ENCODE measurements around the gene SPATS2L.

SPATS2L gene

DNA sequence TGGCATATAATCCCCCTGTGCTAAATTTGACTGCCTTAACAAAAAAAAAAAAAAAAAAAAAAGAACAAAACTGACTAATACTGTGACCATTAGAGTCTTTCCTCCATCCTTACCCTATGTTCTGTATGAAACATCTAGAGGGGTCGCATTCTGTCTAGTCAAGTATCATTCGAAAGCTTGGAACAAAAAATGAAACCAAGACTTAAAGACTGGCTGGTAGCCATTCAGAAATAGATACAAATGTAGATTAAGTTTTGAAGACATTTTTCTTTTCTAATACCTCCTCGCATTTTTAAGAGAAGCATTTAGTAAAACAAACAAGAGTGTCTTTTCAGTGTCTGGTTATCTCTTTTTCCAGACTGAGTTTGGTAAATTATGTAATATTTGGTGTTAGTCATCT, 66.7 kb downstream of the SPATS2L start:
- in situ Hi-C loops (cut with MboI; ENCODE audit: low sequenced_read_pairs): no loop called here

DNA sequence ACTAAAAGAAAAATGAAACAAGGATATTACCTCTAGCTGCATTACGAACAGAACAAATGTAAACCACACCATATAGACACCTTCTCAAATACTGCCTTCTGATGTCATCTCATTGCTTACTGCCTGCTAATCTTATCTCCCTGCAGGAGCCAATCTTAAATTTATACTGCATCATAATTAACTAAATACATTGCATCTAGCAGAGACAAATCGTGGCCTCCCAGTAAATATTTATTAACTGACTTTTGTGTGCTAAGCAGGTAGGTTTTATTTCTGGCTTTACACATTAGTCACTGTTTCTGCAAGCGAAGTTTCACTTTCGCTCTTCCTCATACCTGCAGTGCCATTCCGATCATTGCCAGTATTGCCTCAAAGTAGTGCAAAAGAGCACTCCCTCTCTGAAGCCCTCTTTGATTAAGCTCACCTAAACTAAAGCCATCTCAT, 67.5 kb downstream of the SPATS2L start:
- in situ Hi-C loops (cut with MboI; ENCODE audit: low sequenced_read_pairs): no loop called here

DNA sequence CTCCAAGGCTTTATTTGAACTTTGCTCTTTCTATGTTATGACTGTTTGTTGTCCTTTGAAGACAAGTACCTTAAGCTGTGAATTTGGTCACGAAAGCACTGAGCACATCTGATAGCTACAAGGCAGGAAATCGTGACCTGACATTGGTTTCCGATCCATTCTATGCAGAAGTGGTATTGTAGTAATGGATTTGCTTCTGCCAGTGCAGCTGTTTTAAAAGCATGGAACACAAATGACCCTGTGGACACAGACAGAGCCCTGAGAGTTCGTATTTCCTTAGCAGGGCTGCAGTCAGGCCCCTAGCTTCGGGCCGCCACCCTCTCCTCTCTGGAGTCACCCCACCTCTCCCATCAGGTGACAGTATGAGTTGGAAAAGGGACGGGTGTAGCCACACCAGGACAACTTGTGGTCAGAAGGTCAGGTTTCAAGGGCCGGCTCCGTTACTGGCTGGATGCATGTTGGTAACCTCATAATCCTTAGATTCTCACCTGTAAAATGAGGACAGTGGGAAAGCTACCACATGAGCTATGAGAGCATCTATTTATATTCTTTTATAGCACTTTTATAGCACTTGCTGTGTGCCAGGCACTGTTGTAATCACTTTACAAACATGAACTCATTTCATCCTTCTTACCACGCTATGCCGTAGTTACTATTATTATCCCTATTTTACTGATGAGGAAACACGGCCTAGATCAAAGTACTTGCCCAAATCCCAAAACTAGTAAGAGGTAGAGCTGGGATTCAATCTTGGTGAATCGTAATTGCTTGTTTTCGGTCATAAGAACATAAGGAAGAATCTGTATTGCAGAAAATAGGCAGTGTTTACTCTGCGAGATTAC, 70.2 kb downstream of the SPATS2L start:
- in situ Hi-C loops (cut with MboI; ENCODE audit: low sequenced_read_pairs): no loop called here

DNA sequence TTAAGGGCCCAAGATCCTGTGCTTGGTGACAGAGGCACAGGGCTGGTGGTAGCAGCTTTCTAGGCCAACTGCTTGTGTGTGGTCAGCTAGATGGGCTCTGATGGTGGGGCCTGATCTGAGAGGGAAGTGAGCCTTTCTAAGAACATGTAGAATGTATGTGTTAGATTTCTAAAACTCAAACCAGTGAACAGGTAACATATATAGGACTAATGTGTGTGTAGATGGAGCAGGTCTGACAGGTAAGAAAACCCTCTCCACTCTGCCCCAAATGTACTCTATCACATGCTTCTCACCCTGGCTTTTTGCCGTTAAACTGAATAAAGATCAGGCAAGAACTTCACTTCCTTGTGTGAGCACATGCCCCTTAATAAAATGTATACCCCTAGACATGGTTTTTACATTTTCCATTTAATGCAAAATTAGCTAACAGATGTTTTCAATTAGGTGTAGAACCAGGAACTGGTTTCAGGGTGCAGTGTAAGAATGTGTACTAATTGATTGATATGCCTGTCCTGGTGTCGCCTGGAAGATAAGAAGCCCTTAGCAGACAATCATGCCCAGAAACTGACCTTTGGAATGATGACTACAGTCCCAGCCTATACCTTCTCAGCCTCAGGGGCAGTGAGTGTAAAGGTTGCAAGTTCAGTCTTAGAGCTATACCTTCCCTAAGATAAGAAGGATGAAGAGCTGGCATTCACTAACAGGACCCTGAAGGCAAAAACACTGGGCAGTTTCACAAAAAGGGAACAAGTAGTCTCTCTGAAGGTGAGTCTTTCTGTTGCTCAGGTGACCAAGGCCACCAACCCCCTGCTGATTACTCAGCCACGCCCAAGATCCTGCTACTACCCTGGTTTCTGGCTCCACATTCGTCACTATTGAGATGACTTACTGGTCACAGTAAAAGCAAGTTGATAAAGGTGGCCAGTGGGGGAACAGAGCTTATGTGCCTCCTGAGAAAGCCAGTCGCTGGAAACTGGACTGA, 71.2 kb downstream of the SPATS2L start:
- in situ Hi-C loops (cut with MboI; ENCODE audit: low sequenced_read_pairs): no loop called here

DNA sequence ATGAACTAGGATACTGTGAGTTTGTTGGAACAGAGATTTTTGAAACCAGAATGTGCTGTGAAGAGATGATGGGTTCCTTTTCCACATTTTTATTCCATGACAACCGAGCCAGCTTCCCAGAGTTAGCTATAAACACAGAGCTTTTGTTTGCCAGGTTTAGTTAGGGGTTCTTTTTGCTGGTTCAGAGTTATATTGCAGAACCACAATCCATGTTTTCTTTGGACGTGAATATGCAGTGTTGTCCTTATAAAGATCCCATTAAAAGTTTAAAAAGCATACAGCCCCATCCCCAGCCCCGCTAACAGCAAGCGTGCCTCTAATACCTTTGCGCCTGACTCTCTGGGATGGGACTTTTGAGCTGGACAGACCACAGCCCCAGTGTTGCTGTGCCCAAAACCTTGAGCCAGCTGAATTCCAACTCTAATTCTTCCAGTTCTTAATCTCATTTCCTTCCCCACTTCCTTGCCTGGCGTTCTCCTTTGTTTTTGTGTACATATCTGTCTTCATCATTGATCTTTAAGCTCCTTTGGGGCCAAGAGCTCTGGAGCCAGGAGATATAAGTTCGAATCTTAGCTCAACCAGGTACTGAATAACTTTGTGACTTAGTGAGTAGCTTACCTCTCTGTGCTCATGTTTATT, 72.3 kb downstream of the SPATS2L start:
- in situ Hi-C loops (cut with MboI; ENCODE audit: low sequenced_read_pairs): no loop called here

DNA sequence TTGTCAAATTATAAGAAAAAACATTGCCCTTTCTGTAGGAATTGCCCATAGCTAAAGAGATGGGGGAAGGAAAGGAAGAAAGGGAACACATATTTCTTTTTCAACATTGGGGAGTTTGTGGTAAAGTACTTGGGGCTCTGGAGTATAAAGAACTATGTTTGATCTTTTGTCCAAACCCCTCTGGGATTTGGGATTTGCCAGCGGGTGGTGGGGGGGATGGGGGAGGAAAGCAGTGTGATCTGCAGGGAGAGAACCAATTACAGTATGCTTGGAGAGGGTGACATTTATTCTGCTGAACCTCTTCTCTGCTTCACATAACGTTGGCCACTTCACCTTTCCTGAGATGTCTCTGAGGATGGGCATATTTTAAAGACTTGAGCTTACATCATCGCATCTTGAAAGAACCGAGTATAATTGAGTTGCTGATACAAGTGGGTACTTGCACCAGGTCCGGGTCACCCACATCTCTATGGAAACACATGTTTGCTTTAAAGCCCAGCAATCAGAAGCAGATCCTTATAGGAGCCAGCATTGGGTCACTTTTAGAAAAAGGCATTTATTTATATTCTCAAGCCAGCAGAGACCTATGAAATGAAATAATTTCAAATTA, 73.1 kb downstream of the SPATS2L start:
- in situ Hi-C loops (cut with MboI; ENCODE audit: low sequenced_read_pairs): no loop called here

DNA sequence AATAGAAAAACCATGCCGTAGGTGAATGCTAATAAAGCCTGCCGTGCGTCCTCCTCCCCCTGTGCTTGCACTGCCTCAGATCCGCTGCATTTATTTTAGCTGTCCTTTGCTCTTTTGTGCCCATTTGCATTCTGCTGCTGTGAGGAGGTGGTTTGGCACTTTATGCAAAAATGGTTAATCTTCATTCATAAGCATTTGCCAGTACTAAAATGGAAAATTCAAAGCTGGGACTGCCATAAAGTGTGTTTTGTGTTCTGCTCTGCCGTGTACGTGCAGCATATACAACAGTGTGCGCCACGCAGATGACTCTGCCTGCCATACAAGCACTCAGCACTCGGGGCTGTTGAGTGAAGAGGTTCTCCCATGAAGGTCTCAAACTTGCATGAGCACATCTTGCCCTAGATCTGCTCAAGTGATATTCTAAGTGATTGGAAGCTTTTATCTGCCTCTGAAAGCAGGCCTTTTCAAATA, 73.6 kb downstream of the SPATS2L start:
- in situ Hi-C loops (cut with MboI; ENCODE audit: low sequenced_read_pairs): no loop called here

DNA sequence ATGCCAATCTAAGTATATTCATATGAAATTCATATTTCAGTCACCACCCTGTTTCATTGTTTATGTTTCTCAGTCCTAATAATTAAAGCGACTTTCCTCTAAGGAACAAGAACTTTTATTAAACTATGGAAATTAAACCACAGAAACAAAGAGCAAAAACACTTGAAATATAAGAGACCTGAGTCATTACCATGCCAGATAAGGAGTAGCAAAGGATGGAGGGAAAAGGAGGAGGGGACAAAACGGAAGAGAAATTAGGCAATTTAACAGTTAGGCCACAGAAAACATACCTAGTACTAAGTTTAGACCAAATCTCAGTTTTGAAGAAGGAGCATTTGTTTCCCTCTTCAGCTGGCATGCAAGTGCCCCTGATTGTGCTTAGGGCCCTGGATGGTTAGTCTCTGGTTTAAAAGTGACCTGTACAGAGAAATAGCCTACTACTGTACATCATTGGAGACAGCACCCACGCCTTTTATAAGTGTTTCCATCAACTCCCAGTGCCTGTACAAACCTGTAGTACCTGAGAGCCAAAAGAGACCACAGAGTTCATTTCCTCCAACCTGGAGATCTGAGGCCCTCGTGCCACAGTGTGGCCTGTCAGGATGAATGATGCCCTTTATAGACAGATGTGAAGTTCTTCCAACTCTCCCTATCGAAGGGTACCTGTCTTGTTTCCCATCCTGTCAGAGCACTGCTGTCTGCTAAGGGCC, 74.5 kb downstream of the SPATS2L start:
- in situ Hi-C loops (cut with MboI; ENCODE audit: low sequenced_read_pairs): no loop called here

DNA sequence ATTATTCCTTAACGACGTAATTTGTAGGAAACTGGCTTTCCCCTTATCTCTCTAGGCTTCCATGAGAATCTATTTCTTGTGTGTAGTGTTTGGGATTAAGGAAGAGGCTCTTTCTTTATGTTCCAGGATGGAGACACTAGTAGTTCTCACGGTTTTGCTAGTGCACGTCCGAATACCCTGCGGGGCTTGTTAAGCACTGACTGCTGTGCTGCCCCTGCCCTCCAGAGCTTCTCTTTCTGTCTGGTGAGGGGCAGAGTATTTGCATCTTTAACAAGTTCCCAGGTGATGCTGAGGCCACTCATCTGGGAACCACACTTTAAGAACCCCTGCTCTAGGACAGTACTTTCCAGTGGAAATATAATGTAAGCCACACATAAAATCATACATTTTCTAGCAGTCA, 76.4 kb downstream of the SPATS2L start:
- in situ Hi-C loops (cut with MboI; ENCODE audit: low sequenced_read_pairs): no loop called here

DNA sequence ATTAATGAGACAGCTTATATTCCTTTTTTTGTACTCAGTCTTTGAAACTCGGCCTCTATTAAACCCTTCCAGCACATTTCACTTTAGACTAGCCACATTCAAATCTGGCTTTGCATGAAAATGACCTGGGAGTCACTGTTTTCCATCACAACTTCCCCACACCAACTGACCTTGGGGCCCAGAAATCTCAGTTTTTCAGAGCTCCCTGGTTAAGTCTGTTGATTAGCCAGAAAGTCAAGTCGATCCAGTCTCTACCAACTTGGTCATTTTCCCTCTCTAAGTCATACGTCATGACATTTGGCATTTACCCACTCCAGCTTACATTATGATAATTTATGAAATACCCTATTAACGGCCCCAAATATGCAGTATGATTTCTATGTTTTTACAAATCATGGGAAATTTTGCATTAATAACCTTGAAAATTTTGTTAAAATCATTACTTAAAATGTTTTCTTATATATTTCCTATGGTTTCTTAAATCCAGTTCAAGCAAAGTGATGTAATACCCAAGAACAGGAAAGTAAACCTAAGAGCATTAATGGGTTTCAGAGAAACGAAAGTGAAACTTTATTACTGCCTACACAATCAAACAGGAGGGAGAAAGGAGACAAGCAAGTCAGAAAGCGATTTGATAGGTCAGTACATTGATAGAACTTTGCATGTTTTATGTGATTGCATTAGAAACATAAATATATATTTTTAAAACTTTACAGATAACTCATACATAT, 77.1 kb downstream of the SPATS2L start:
- in situ Hi-C loops (cut with MboI; ENCODE audit: low sequenced_read_pairs): no loop called here

DNA sequence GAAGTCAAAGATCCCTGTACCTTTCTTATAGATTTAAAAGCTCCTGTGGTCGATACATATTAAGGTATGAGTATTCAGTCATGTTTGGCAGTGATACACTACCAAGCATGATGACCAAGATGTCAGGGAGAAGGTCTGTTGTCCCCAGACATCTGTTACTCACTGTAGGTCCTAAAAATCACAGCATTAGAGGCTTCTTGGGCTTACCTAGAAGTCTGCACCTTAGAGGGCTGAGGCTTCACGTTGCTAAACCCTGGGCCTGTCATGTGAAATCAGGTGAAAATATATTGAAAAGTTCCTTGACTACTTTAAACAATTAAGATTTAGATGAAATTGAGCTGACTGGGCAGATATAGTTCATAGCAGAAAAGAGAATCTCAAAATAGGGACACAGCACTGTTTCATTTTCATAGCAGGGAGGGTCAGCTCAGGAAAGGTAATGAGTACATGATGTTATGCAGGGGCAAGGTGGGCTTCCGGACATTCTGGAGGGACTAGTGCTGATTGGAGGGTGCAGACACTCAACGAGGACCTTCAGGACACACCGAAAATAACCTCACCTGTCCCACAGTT, 78.7 kb downstream of the SPATS2L start:
- in situ Hi-C loops (cut with MboI; ENCODE audit: low sequenced_read_pairs): no loop called here

DNA sequence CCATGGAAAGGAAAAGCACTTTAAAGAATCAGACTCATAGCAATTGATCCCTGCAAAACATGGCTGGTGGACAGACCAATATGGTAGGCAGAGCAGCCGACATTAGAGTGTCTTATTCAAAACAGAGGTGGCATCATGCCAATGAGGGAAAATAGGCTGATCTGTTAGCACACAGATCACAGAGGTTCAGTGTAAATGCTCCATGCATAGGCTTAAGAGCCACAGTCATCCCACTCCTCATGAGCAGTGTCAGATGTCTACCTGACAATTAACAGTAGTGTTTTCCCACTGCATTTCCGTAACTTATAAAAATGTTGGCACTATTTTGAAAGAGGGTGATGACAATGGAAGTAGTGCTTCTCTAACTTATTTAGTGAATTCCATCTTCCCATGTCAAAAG, 86.7 kb downstream of the SPATS2L start:
- in situ Hi-C loops (cut with MboI; ENCODE audit: low sequenced_read_pairs): no loop called here

DNA sequence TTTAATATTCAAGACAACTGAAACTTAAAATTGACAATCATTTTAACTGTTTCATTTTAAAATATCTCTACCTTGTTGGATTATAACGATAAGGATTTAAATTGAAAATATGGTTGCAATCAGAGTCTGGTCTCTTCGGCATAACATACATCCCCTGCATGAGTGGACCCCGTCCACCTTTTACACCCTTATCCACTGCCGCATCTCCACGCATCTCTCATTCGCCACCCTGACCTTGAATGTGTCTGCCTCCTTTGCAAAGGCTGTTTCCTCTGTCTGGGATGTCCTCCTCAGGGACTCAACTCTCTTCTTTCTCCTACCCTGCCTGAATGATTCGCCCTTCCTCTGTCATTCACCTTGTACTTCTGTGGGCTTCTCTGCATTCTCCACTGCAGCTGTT, 87.6 kb downstream of the SPATS2L start:
- in situ Hi-C loops (cut with MboI; ENCODE audit: low sequenced_read_pairs): no loop called here

DNA sequence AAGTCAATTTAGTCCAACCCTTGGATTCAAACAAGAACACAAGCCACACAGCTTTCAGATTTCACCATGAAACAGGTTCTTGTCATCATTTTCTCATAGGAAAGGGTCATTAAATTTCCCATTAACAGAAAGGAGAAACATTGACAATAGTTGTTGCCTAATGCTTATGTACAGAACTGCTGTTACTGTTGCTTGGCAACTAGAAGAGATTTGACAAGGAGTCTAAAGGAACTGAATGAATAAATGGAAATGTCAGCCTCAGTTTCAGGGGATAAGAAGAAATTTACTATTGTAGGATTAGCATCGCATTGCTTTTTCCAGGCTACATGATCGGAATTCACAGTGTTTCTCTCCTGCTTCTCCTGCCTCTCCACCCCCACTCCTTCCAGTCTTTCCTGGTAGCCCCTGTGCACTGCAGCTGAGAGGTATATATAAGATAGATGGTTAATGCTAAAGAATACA, 90.3 kb downstream of the SPATS2L start:
- in situ Hi-C loops (cut with MboI; ENCODE audit: low sequenced_read_pairs): no loop called here

DNA sequence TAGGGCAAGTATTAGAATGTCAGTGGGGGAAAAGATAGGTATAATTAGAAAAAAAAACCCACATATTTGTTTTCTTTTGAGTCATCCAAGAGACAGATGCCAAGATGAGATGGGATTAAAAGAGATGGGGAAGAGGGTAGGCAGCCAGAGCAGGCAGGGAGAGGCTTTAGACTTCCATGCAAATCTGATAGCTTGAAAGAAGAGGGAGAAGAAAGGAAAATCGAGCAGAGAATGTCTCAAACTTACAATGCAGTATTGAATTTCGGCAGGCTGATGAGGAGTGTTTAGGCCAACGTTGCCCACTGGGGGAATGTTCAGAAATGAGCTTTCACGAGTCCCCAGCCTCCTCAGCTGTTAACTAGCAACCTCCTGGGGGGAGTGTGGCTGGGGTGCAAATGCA, 91.3 kb downstream of the SPATS2L start:
- in situ Hi-C loops (cut with MboI; ENCODE audit: low sequenced_read_pairs): no loop called here

DNA sequence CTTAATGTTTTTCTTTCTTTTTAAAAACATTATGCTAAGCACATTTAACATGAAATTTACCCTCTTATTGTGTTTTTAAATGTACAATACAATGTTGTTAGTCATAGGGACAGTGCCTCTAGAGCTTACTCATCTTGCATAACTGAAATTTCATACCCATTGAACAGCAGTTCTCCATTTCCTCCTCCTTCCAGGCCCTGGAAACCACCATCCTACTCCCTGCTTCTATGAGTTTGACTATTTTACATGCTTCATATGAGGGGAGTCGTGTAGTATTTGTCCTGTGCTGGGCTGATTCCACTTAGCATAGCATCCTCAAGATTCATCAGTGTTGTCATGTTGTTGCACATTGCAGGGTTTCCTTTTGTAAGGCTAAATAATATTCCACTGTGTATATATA, 92.6 kb downstream of the SPATS2L start:
- in situ Hi-C loops (cut with MboI; ENCODE audit: low sequenced_read_pairs): no loop called here

DNA sequence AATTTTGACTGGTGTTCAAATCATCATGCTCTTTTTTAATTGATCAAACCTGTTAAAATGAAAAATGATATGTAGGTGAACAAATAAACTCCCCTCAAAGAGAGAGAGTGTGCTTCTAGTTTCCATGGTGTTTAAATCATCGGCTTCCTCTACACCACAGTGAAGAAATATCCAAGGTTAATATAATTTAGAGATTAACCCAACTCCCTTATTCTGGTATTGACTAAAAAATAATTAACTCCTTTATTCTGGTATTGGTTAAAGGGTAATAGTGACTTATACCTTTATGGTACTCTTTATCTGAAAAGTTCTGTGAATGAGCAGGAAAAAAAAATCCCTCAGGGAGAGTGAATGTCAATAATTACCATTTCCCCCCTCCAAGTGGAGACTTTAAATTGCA, 93.1 kb downstream of the SPATS2L start:
- in situ Hi-C loops (cut with MboI; ENCODE audit: low sequenced_read_pairs): no loop called here

DNA sequence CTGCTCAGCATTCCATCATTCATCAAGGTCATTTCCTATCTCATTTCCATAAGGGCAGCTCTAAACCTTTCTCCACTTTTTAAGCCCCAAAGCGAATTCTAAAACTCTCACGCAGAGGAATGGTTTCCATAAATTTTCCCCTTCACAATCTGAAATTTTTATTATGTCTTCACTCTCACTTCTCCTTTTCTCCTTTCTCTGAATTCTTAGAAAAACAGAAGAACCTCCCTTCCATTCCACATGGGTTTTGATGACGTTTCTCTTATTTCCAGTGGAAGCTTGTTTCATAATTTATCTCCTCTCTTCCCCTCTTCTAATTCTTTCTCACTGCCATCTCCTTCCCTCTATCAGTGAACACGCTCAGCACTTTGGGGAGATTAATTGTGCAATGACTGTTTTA, 97.3 kb downstream of the SPATS2L start:
- in situ Hi-C loops (cut with MboI; ENCODE audit: low sequenced_read_pairs): no loop called here

DNA sequence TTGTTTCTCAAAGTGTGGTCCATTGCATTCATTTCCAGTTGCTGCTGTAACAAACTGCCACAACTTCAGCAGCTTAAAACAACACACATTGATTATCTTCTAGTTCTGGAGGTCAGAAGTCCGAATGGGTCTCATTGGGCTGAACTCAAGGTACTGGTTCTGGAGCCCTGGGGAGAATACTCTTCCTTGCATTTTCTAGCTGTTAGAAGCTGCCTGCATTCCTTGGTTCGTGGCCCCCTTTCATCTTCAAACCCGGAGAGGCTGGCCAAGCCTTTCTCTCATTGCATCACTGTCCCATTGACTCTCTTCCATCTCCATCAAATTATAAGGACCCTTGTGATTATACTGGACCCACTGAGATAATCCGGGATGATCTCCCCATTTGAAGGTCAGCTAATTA, 98.1 kb downstream of the SPATS2L start:
- in situ Hi-C loops (cut with MboI; ENCODE audit: low sequenced_read_pairs): no loop called here
